Activated B cell treated with CpG ODN at 0.5 μM for 24 hours (primary cell): ENCODE measurements around the gene TP53I13. TPM values are rescaled to one million over a fixed set of nuclear protein-coding genes. Genes with fewer than 3 reads are reported as not detected.

Source experiments
- ATAC-seq: fragments of 200-7000 bp; cut with Tn5 transposase; one replicate; pipeline ENCODE4 v1.10.0; 2021; ENCODE audit warnings: low read depth, mild to moderate bottlenecking, moderate library complexity
- CTCF ChIA-PET: fragments of 350-600 bp; sonication (Branson Sonifier 250); formaldehyde crosslinking; loops from one replicate; lab custom pipeline; 2021; ENCODE audit warnings: antibody characterized with exemption; lab: Charles Lee
- POLR2A ChIA-PET: fragments of 350-600 bp; sonication (Branson Sonifier 250); formaldehyde crosslinking; loops from one replicate; lab custom pipeline; 2021; ENCODE audit warnings: antibody characterized with exemption; lab: Charles Lee
- DNase-seq: peaks from one replicate; pipeline ENCODE4 v3.0.0; 2022
- H3K27ac Mint-ChIP-seq: one replicate; pipeline ENCODE4 v1.8.0; 2020; ENCODE audit warnings: mixed read lengths
- H3K27me3 Mint-ChIP-seq: one replicate; pipeline ENCODE4 v1.8.0; 2021; ENCODE audit warnings: mixed read lengths
- H3K36me3 Mint-ChIP-seq: one replicate; pipeline ENCODE4 v1.8.0; 2021; ENCODE audit warnings: low read depth, mixed read lengths
- H3K4me1 Mint-ChIP-seq: one replicate; pipeline ENCODE4 v1.8.0; 2021; ENCODE audit warnings: mixed read lengths
- H3K4me3 Mint-ChIP-seq: one replicate; pipeline ENCODE4 v1.8.0; 2020; ENCODE audit warnings: mild to moderate bottlenecking, mixed read lengths
- H3K9me3 Mint-ChIP-seq: one replicate; pipeline ENCODE4 v1.8.0; 2020; ENCODE audit warnings: mixed read lengths
- intact Hi-C: fragments of 100-400 bp; cut with micrococcal nuclease; formaldehyde crosslinking; loops from one replicate; pipeline ENCODE4 v1.15.1; 2024
- total RNA-seq: library from RNA; stranded (reverse); gene quantifications from 2 replicates; pipeline ENCODE4 v1.2.3, GENCODE V29; 2022
- TF ChIP-seq, protein P1 (sequence below): fragments of 200-600 bp; IDR thresholded peaks from one replicate; pipeline ENCODE4 v1.8.0; 2022; ENCODE audit warnings: antibody characterized with exemption, mild to moderate bottlenecking

The TP53I13 gene
- total RNA-seq, 1 donor from 2014 or later: 71.2 TPM

DNA sequence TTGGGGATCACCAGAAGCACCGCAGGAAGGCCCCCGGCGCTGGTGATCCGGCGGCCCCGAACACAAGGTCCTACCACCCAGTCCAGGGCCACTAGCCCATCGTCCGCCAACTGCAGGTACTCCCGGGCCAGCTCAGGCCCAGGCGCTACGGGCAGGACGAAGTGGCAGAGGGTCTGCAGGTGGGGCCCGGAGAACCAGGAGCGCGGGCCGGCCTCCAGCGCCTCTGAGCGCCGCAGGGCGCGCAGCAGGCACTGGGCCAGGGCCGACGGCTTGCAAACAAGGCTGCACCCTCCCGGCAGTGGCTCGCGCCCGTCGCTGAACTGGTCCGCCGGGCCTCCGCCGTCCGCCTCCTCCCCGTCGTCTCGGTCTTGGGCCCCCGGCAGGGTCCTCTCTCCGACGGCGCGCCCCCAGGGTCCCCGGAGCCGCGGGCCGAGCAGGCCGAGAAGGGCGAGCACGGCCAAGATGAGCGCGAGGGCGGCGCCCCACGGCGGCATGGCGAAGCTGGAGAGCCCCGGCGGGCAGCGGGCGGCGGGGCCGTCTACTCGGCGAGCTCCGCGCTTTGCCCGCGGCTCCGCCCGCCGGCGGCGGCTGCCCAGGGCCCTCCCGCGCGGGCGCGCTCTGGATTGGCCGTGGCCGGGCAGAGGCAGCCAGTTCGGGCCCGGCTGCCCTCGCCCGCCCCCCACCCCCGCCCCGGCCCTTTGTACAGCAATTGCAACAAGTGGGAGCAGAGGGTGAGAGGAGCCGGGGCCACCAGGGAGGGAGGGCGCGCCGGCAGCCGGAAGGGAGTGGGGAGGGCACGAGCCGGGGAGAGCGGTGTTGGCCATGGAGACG, 1.8 kb upstream of the TP53I13 start, which contains the start of gene ABHD15:
TSS of gene ABHD15 (minus strand) at position 565 of the 831 bp plus-strand sequence. CDS start at position 494, 71 bp downstream.
- ChIA-PET POLR2A (interaction anchor here (0.8 to 4.0 kb wide), 10 partner anchors 11 to 364 kb away, joined by 3 to 13 read pairs (median 4); partner anchors contain the start of genes ANKRD13B, SSH2 and TAOK1), CTCF (interaction anchor here (1.0 to 3.1 kb wide), 6 partner anchors 13 to 197 kb away, joined by 3 to 19 read pairs (median 4); no protein-coding TSS in a partner anchor)
- ATAC-seq (peak; percentile 13), DNase-seq (peak; percentile 72)
- TF ChIP-seq, protein P1, sequence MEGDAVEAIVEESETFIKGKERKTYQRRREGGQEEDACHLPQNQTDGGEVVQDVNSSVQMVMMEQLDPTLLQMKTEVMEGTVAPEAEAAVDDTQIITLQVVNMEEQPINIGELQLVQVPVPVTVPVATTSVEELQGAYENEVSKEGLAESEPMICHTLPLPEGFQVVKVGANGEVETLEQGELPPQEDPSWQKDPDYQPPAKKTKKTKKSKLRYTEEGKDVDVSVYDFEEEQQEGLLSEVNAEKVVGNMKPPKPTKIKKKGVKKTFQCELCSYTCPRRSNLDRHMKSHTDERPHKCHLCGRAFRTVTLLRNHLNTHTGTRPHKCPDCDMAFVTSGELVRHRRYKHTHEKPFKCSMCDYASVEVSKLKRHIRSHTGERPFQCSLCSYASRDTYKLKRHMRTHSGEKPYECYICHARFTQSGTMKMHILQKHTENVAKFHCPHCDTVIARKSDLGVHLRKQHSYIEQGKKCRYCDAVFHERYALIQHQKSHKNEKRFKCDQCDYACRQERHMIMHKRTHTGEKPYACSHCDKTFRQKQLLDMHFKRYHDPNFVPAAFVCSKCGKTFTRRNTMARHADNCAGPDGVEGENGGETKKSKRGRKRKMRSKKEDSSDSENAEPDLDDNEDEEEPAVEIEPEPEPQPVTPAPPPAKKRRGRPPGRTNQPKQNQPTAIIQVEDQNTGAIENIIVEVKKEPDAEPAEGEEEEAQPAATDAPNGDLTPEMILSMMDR: no peak
- intact Hi-C loops: loop anchor here (1.0 to 10.0 kb wide), 8 partner anchors 30 to 1746 kb away; partner anchors contain the start of genes EVI2B, NEK8, NUFIP2 and TAOK1
- Mint-ChIP-seq H3K4me3 (peak within 1 kb of the TSS; percentile 97), H3K36me3 (peaks cover 11% of the 10 kb centered on the region), H3K27me3 (no peaks in the 10 kb centered on the region), H3K4me1 (peaks cover 46% of the 10 kb centered on the region), H3K27ac (peak within 1 kb of the TSS; percentile 97), H3K9me3 (no peaks in the 10 kb centered on the region)

DNA sequence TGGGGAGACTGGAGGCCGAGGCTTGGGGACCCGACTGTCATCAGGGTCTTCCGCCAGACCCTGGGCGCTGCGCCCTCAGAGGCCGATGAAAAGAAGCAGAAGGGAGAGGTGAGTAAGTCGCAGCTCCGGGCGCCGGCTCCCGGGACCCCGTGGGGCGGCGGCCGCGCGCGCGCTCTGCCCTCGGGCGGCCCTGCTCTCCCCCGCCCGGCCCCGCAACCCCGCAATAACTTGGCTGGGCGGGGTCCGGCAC, 1.3 kb upstream of the TP53I13 start:
- peaks cover 40% of the 10 kb centered on the region for H3K4me1 Mint-ChIP-seq
- CTCF ChIA-PET: interaction anchor here (1.2 to 3.1 kb wide), 4 partner anchors 12 to 197 kb away, joined by 4 to 19 read pairs (median 9); no protein-coding TSS in a partner anchor
- POLR2A ChIA-PET: interaction anchor here (0.6 to 4.0 kb wide), 10 partner anchors 9 to 363 kb away, joined by 3 to 13 read pairs (median 4); partner anchors contain the start of genes ANKRD13B, SSH2 and TAOK1
- H3K4me3 Mint-ChIP-seq: peak overlapping the region; percentile 97
- no peaks in the 10 kb centered on the region for H3K9me3 Mint-ChIP-seq
- peak overlapping the region; percentile 97 for H3K27ac Mint-ChIP-seq
- peaks cover 6% of the 10 kb centered on the region for H3K36me3 Mint-ChIP-seq
- TF ChIP-seq, protein P1: no peak
- DNase-seq: no peak
- intact Hi-C loops: loop anchor here (1.0 to 10.0 kb wide), 8 partner anchors 30 to 1745 kb away; partner anchors contain the start of genes EVI2B, NEK8, NUFIP2 and TAOK1
- ATAC-seq: peak; percentile 7
- no peaks in the 10 kb centered on the region for H3K27me3 Mint-ChIP-seq

DNA sequence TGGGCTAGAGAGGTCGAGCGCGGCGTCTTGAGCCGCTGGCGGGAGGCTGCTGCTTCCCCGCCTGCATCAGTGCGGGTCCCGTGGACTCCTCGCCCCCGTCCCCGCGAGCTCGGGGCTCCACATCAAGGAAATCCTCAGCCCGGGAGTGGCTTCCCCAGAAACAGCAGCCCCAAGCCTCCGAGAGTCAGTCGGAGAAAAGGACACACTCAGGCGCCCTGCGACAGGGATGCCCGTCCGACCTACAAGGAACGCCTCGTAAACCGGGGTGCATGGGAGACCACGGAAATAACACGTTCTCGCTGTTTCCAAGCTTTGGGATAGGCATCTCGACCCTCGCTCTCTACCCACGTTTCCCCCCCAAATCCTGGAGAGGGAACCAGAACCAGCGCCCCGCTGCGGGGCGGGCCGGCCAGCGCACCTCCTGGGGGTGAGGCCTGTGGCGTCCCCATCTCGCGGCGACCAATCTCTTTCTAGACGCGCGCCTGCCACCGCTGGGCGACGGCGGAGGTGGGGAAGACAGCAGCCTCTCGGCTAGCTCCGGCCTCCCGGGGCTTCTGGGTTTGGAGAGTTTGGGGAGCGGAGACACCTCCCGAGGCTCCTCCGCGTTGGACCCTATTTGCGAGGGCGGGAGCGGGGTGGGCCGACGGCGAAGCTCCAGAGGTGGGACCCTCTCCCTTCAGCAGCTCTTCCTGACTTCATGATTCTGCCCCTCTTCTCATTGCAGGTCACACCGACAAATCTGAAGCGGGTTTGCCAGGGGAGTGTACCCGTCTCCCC, 759 bp upstream of the TP53I13 start:
- TF ChIP-seq, protein P1: no peak
- peak overlapping the region; percentile 97 for H3K27ac Mint-ChIP-seq
- H3K9me3 Mint-ChIP-seq: no peaks in the 10 kb centered on the region
- intact Hi-C loops: loop anchor here (1.0 to 10.0 kb wide), 11 partner anchors 13 to 1745 kb away; partner anchors contain the start of genes EVI2B, GIT1, NEK8 and NUFIP2
- ATAC-seq (peak; percentile 58), DNase-seq (peak; percentile 73)
- CTCF ChIA-PET: interaction anchor here (0.8 to 3.3 kb wide), 8 partner anchors 13 to 363 kb away, joined by 3 to 19 read pairs (median 4); partner anchors contain the start of gene ANKRD13B
- H3K4me3 Mint-ChIP-seq: peak overlapping the region; percentile 97
- H3K4me1 Mint-ChIP-seq: peaks cover 35% of the 10 kb centered on the region
- no peaks in the 10 kb centered on the region for H3K27me3 Mint-ChIP-seq
- POLR2A ChIA-PET: interaction anchor here (0.6 to 4.0 kb wide), 16 partner anchors 9 to 757 kb away, joined by 3 to 13 read pairs (median 3); partner anchors contain the start of genes ANKRD13B, NUFIP2, SSH2 and TAOK1
- H3K36me3 Mint-ChIP-seq: peaks cover 2% of the 10 kb centered on the region

DNA sequence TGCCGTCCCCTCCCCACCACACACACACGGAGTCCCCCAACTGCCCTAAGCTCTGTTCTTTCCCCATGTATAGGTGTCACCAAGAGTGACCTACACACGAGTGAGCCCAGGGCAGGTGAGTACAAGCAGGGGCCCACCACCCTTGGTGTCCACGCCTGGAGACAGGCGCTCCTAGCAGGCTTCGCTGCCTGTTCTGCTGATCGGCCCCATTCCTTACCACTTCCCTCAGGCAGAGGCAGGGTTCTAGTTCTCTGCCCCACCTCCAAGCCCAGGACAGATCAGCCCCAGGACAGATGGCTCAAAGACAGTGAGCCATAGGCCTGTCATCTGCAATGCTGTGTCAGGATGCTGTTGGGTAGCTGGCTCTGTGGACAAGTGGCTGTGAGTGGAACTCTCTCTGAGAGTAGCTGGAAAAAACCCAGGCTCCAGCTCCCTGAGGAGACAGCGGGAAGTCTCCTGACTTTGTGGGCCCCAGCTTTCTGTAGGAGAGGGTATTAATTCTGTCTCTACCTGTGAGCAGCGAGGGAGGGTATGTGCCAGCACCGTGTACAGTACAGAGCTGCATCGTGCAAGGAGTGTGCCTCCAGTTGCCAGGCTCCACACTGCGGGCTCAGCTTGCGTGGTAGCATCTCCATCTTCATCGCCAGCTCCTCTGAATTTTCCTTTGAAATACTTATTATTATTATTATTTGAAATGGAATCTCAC, 897 bp downstream of the TP53I13 start:
- Mint-ChIP-seq H3K27me3 (no peaks in the 10 kb centered on the region), H3K27ac (peak overlapping the region; percentile 75), H3K4me1 (peaks cover 29% of the 10 kb centered on the region), H3K36me3 (peaks cover 12% of the 10 kb centered on the region), H3K4me3 (peak overlapping the region; percentile 85), H3K9me3 (no peaks in the 10 kb centered on the region)
- TF ChIP-seq, protein P1: no peak
- ATAC-seq (no peak), DNase-seq (no peak)
- intact Hi-C loops: loop anchor here (2.0 to 10.0 kb wide), 6 partner anchors 45 to 1743 kb away; partner anchors contain the start of genes EVI2B, NEK8, NUFIP2 and TLCD1
- POLR2A ChIA-PET: interaction anchor here (0.6 to 1.7 kb wide), 6 partner anchors 9 to 281 kb away, joined by 3 to 8 read pairs (median 3); partner anchors contain the start of gene ANKRD13B
- CTCF ChIA-PET: interaction anchor here (1.5 to 3.3 kb wide), 3 partner anchors 11 to 200 kb away, joined by 8 to 11 read pairs (median 8); no protein-coding TSS in a partner anchor
